DOHH2 (cell line): Measurements from ENCODE around the gene CRAT.

Source experiments
- CTCF ChIP-seq: fragments of 200-600 bp; sonication (generic); IDR thresholded peaks from one replicate; pipeline ENCODE4 v1.5.1; 2014; ENCODE audit warnings: antibody characterized with exemption, mild to moderate bottlenecking, low read depth, low read length; ENCODE audit not compliant: poor library complexity, severe bottlenecking
- EZH2phosphoT487 ChIP-seq: fragments of 200-600 bp; sonication (generic); IDR thresholded peaks from 2 replicates; pipeline ENCODE4 v1.6.1; 2017; ENCODE audit warnings: borderline replicate concordance, mild to moderate bottlenecking, antibody characterized with exemption, low read length, moderate library complexity, mixed read lengths

GRCh38 chr9:129064499-129064908, 46.1 kb downstream of the CRAT start:
- no peak for TF ChIP-seq CTCF
- TF ChIP-seq EZH2phosphoT487 = no peak
